HG03097 (cell line): Measurements from ENCODE around the gene RAPGEF3.

Experiments
- ATAC-seq: cut with Tn5 transposase; IDR thresholded peaks from one replicate; pipeline ENCODE4 v1.9.1; 2021; ENCODE audit not compliant: unreplicated experiment, low FRiP score

RAPGEF3 gene

DNA sequence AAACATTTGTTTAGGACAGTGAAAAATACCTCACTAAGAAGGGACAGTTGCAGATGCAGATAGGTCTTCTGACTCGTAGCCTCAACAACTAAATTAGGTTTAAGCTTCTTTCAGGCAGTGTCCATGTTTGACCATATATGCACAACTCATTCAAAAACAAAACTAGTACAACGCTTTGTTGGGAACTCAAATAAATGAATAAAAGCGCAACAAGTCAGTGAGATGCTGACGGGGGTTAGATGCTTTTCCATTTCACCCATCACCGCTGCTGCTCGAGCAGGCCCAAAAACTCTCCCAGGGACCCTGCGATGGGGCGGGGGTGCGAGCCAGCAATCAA lies 53.5 kb downstream of the RAPGEF3 start:
- no peak for ATAC-seq

DNA sequence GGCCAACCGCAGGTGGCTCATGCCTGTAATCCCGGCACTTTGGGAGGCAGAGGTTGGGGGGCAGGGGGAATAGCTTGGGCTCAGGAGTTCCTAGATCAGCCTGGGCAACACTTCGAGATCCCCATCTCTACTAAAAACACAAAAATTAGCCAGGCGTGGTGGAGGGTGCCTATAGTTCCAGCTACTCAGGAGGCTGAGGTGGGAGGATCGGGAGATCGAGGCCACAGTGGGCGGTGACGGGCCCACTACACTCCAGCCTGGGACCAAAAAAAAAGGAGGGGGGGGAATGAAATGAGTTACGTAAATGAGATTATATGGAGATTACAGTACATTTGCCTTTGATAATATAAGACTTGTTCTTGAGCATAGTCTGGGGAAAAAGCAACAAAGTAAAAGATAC lies 54.0 kb downstream of the RAPGEF3 start:
- no peak for ATAC-seq

DNA sequence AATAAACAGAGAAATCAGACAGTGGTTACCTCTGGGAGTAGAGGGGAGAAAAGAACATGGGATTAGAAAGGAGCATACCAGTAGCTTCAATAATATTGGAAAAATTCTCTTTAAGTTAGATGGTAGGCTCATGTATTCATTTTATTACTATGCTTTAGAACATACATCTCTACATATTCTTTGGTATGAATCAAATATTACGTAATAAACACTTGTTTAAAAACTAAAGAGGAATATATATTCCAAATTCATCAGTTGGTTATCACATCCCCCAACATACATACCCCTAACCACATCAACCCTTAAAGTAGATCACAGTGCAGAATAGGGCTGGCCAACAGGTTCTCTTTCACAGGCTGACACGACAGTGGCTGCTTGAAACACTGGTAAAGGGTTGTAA lies 58.4 kb downstream of the RAPGEF3 start:
- no peak for ATAC-seq

DNA sequence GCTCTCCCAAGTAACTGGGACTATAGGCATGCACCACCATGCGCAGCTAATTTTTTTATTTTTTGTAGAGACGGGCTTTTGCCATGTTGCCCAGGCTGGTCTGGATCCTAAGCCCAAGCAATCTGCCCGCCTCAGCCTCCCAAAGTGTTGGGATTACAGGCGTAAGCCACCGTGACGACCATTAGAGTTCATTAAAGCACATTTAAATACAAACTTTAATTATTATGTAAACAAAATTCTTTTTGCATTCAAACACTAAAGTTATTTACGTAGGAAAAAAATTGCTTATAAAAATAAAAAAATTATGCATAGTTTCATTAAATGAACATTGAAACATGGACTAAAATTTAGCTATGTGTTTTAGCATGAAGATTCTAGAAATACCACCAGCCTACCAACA lies 60.0 kb downstream of the RAPGEF3 start:
- ATAC-seq = no peak

DNA sequence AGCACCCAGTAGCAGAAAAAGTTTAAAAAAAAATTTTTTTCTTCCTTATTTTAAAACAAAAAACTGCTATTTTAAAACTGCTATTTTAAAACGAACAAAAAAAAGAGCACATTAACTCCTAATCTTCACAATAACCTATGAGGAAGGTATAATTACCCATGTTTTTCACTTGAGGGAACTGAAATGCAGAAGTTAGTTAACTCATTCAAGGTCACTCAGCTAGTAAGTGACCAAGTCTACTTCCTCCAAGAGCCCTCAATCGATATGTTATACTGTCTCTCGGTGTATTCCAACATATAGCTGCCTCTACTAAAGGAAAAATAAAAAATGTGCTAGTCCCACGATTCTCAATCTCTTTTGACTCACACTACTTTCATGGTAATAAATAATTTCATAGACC lies 60.6 kb downstream of the RAPGEF3 start:
- no peak for ATAC-seq

DNA sequence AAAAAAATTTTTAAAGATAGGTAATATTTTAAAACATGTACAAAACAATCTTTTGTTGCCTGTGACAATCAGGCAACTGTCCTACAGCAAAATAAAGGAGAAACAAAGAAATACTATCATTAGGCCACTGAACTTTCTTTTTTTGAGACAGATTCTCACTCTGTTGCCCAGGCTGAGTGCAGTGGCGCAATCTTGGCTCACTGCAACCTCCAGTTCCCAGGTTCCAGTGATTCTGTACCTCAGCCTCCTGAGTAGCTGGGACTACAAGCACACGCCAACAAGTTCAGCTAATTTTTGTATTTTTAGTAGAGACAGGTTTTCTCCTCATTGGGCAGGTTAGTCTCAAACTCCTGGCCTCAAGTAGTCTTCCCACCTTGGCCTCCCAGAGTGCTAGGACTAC lies 69.5 kb downstream of the RAPGEF3 start:
- no peak for ATAC-seq

GRCh38 chr12:47687636-47688035 lies 71.0 kb downstream of the RAPGEF3 start:
- ATAC-seq = no peak

- ATAC-seq = no peak
These were observed 71.9 kb downstream of the RAPGEF3 start for GRCh38 chr12:47686645-47687240.
